Measurements from ENCODE around the gene TRIP11. TPM values are rescaled to one million over a fixed set of nuclear protein-coding genes. Genes with fewer than 3 reads are reported as not detected.

Gene TRIP11
- total RNA-seq, 1 donor from 2014 or later, result 28.4 TPM

DNA sequence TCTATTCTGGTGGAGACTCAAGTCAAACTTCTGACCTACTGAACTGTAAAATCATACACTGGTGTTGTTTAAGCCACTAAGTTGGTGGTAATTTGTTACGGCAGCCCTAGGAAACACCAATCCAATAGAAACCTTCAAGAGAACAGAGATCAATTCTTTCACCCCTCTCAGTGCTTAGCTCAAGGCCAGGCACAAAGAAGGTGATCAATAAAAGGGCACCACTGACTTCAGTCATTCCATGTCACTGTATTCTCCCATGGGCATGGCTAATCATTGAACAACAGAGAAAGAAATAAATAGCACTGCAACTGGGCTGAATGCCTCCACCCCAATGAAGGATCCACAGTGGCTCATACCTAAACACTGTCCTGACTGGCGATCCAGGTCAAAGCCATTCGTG is 99.7 kb downstream of the TRIP11 start:
- Histone ChIP-seq H3K36me3 (no peaks in the 10 kb centered on the region), H3K79me2 (ENCODE audit: low read depth) (no peaks in the 10 kb centered on the region), H4K20me1 (ENCODE audit: low read depth) (no peaks in the 10 kb centered on the region), H3F3A (ENCODE audit: low read depth) (no peaks in the 10 kb centered on the region), H3K4me1 (no peaks in the 10 kb centered on the region), H3K9me3 (ENCODE audit: low read depth) (no peaks in the 10 kb centered on the region), H3K4me3 (no peak overlapping the region), H3K27ac (no peak overlapping the region), H3K9ac (no peak overlapping the region), H2AFZ (replicated peaks) (no peak overlapping the region), H3K27me3 (peaks cover 12% of the 10 kb centered on the region), H3K4me2 (no peak overlapping the region)
- Mint-ChIP-seq H3K36me3 (no peaks in the 10 kb centered on the region), H3K4me1 (no peaks in the 10 kb centered on the region), H3K27ac (no peak overlapping the region), H3K27me3 (ENCODE audit: insufficient read depth, low read depth) (peaks cover 16% of the 10 kb centered on the region), H3K4me3 (no peak overlapping the region), H3K9me3 (no peaks in the 10 kb centered on the region)
- no peak for TF ChIP-seq EZH2phosphoT487 (IDR thresholded peaks at IDR 0.05)
- TF ChIP-seq, protein P1, sequence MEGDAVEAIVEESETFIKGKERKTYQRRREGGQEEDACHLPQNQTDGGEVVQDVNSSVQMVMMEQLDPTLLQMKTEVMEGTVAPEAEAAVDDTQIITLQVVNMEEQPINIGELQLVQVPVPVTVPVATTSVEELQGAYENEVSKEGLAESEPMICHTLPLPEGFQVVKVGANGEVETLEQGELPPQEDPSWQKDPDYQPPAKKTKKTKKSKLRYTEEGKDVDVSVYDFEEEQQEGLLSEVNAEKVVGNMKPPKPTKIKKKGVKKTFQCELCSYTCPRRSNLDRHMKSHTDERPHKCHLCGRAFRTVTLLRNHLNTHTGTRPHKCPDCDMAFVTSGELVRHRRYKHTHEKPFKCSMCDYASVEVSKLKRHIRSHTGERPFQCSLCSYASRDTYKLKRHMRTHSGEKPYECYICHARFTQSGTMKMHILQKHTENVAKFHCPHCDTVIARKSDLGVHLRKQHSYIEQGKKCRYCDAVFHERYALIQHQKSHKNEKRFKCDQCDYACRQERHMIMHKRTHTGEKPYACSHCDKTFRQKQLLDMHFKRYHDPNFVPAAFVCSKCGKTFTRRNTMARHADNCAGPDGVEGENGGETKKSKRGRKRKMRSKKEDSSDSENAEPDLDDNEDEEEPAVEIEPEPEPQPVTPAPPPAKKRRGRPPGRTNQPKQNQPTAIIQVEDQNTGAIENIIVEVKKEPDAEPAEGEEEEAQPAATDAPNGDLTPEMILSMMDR (IDR thresholded peaks at IDR 0.05), result no peak
- TF ChIP-seq EZH2 (IDR thresholded peaks at IDR 0.05), result no peak
- no peak for DNase-seq (ENCODE audit: low spot score)

DNA sequence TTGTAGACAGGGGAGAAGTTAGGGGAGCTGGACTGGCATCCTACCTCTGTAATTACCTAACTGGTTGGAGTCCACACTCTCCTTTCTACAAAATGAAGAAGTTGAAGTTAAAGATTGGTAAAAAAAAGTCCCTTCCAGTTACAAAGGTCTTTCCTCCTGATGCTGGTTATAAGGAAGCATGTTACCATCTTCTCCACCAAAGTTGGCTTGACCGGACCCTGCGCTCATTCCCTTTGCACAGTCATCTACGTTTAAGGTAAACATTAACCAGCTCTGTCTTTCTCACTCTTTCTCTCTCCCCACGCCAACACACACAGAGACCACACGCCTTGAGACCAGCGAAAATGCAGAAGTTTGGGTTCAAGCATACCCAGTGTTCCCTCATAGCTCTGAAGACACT is 104.3 kb downstream of the TRIP11 start:
- no peaks in the 10 kb centered on the region for H3K36me3 Mint-ChIP-seq
- H3K9me3 Mint-ChIP-seq, result no peaks in the 10 kb centered on the region

DNA sequence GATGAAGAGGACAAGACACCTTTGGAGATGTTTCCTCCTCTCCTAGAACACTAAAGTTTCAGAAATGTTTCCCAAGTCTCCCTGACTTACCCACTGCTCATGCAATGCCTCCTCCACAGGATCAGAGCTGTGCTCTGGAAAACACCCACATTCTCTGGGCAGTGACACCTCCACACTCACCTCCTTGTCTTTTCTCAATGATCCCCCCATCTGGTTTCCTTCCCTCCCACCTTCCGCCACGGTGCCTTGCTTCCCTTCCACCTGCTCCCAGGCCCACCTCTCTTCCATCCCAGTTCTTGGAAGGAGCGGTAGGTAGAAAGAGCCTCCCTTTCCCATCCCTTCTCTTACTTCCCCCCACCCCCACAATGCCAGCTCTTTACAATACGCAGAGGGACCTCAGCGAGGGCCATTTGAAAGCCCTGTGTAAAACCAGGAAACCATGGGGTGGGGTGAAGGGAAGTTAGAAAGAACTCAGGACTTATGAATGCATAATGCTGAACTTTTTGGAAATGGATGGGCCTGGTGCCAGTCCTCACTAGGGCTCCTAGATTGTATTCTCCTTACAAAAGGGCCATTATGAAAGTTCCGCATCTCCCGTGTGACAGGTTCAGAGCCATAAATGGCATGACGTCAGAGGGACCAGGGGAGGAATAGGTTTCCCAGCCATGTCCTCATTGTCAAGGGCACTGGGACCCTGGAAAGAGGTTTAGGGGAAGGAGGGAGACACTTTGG is 105.1 kb downstream of the TRIP11 start:
- no peak for DNase-seq (ENCODE audit: low spot score)
- no peaks in the 10 kb centered on the region for H3K36me3 ChIP-seq
- Mint-ChIP-seq H3K27me3 (ENCODE audit: insufficient read depth, low read depth) (peaks cover 3% of the 10 kb centered on the region), H3K27ac (no peak overlapping the region), H3K4me1 (no peaks in the 10 kb centered on the region), H3K4me3 (no peak overlapping the region), H3K36me3 (no peaks in the 10 kb centered on the region), H3K9me3 (no peaks in the 10 kb centered on the region)
- no peak overlapping the region for H2AFZ ChIP-seq (replicated peaks)
- no peak overlapping the region for H3K9ac ChIP-seq
- no peaks in the 10 kb centered on the region for H3K79me2 ChIP-seq (ENCODE audit: low read depth)
- TF ChIP-seq EZH2phosphoT487 (IDR thresholded peaks at IDR 0.05) (no peak), EZH2 (IDR thresholded peaks at IDR 0.05) (no peak)
- TF ChIP-seq, protein P1 (IDR thresholded peaks at IDR 0.05), result no peak
- no peaks in the 10 kb centered on the region for H3K27me3 ChIP-seq
- H3F3A ChIP-seq (ENCODE audit: low read depth), result no peaks in the 10 kb centered on the region
- no peak overlapping the region for H3K27ac ChIP-seq
- no peak overlapping the region for H3K4me3 ChIP-seq
- no peaks in the 10 kb centered on the region for H3K4me1 ChIP-seq
- no peaks in the 10 kb centered on the region for H4K20me1 ChIP-seq (ENCODE audit: low read depth)
- H3K4me2 ChIP-seq, result no peak overlapping the region
- H3K9me3 ChIP-seq (ENCODE audit: low read depth), result no peaks in the 10 kb centered on the region

More for the DNA sequence above, 104.3 kb downstream of the TRIP11 start:
- no peak overlapping the region for H3K4me3 Mint-ChIP-seq
- Histone ChIP-seq H3K4me1 (no peaks in the 10 kb centered on the region), H3K27ac (no peak overlapping the region), H3K79me2 (ENCODE audit: low read depth) (no peaks in the 10 kb centered on the region), H3K9ac (no peak overlapping the region), H3K9me3 (ENCODE audit: low read depth) (no peaks in the 10 kb centered on the region), H3K4me2 (no peak overlapping the region), H4K20me1 (ENCODE audit: low read depth) (no peaks in the 10 kb centered on the region), H3F3A (ENCODE audit: low read depth) (no peaks in the 10 kb centered on the region), H3K36me3 (no peaks in the 10 kb centered on the region), H3K4me3 (no peak overlapping the region), H3K27me3 (no peaks in the 10 kb centered on the region), H2AFZ (replicated peaks) (no peak overlapping the region)
- TF ChIP-seq, protein P1 (IDR thresholded peaks at IDR 0.05), result no peak
- no peak for TF ChIP-seq EZH2 (IDR thresholded peaks at IDR 0.05)
- no peak for TF ChIP-seq EZH2phosphoT487 (IDR thresholded peaks at IDR 0.05)
- no peak for DNase-seq (ENCODE audit: low spot score)
- no peak overlapping the region for H3K27ac Mint-ChIP-seq
- no peaks in the 10 kb centered on the region for H3K4me1 Mint-ChIP-seq
- peaks cover 3% of the 10 kb centered on the region for H3K27me3 Mint-ChIP-seq (ENCODE audit: insufficient read depth, low read depth)
